Activated CD4-positive, alpha-beta T cell treated with anti-CD3 and anti-CD28 coated beads, Interleukin-2, amount 50 U/mL, for 16 hours (primary cell): ENCODE data around the gene LIF.
"Not testable (repeated sequence)": the region's sequence is repeated elsewhere in the genome, so short reads cannot be mapped to it uniquely, and the experiment has no call there.

Experiments used
- DNase-seq: peaks from one replicate; pipeline ENCODE4 v3.0.0-alpha.2; 2020

The LIF gene

DNA sequence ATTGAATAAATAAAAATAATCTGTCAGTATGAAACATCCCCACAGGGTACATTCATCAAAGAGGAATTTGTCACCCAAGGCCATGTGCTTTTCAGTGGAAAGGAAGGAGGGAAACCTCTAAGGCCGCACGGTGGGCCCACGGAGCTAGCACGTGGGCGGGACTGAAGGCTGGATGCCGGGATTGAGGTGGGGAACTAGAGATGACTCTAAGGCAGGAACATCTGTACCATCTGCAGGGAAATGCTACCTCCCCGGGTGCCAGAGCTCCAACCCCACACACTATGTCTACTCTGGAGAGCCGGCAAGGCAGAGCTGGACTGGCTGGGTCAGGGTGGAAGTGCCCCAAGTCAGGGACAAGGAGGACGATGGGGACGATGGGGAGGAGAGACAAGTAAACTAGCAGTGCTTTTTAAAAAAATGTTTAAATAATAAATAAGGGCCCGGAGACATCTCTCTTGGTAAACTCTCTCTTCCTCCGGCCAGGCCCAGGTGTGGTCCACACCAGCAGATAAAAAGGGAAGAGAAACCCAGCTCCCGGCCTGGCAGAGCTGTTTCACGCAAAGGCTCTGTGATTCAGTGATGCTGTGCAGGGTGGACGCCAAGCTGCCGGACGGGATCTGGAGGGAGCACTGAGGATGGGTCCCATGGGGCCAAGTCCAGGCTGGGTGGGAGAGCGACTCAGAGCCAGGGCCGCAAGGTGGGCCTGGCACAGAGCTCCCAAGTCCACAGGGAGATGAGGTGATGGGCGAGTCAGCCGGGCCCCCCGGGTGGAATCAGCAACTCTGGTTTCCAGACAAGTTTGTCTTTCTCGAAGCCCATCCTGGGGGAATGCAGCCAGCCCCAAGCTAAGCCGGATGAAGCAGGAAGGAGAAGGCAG lies 5.8 kb downstream of the LIF start:
- DNase-seq = peak; percentile 37

DNA sequence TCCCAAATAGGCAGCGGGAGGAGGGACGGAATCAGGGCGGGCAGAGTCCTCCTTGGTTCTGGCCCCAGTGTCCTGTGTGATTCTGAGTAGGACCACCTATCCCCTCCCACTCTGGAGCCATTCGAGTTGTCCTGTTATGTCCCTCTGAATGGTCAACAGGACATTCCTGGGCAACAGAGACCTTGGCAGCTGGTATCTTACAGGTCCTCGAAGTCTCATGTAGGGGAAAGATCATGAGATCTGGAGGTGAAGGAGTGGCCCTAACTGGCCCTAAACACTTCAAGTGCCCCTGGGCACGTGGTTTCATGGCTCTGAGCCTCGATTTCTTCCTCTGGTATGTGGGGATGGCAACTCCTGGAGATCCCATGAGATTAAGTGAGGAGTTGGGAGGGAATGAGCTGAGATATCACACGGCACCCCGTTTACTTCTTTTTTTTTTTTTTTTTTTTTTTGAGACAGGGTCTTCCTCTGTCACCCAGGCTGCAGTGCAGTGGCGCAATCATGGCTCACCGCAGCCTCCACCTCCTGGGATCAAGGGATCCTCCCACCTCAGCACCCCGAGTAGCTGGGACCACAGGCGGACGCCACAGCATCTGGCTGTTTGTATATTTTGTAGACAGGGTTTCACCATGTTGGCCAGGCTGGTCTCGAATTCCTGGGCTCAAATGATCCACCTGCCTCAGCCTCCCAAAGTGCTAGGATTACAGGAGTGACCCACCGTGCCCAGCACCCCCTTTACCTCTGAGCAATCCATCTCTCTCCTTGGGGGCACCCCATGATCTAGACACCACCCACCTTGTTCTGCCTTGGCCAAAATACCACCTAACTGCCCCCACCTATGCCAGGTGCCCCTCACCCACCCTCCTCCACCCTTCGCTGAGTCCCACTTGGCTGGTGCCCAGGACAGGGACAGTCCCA lies 6.8 kb downstream of the LIF start:
- peak; percentile 41 for DNase-seq

DNA sequence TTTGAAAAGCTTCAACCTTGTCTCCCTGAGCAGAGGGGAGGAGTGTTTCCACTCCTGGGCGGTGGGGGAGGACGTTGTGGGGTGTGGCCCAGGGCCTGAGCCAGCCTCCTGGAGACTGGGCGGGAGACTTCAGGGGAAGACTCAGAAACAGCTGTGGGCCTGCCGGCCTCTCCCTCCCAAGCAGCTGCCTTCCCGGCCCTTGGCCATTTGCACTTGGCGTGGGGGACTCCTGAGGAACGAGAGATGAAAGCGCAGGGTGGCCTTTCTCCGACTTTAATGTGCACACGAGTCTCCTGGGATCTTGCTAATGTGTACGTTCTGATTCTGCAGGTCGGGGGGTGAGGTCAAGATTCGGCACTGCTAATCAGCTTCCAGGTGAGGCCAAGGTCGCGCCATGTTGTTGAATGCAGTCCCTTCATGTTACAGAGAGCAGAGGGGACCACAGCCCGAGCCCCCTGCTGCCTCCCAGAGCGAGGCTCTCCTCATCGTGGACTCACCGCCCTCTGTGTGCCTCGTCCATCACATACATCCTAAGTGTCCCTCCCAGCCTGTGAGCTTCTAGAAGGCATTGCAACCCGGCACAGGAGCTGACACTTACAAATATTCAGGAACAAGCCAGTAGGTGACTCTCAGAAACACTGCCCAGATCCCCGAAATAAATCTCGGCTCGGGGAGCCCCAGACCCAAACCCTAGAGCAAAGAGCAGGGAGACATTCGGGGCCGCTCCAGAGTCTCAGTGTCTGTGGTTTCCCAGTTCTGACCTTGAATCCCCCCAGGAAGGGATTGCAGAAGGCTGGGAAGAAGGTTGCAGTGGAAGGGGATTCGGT lies 7.7 kb downstream of the LIF start:
- DNase-seq = peak; percentile 39

DNA sequence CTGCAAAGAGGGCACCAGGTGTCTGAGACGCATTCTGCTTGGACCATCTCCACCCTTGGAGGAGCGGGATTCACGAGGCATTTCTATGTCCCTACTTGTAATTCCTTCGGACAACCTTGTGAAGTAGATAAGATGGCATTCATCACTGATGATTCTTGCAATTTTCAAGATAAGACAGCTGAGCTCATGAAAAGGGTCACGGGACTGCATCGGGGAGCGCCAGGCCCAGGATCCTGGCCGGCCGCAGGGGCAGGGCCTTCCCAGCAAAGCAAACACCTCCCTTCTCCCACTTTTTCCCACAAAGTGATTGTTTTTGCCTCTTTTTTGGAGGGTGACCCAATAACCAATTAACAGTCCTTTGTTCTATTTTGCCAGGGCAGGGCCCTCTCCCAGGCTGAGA lies 8.4 kb downstream of the LIF start:
- DNase-seq = no peak

DNA sequence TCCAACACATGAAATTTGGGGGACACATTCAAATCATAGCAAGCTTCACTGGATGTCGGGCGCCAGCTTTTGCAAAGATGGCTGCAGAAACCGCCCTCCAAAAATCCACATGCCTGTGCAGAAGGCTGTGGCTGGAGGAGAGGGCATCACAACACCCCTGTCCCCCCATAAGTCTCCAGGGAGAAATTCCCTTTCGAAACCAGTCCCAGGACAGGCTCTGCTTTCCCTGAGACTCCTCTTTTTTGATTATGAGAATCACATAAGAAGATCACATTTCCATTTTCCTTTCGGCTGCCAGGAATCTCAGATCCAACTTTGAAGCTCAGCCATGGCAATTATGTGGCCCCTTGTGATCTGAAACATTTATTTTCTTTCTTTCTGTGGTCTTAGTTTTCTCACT lies 9.7 kb downstream of the LIF start:
- no peak for DNase-seq

DNA sequence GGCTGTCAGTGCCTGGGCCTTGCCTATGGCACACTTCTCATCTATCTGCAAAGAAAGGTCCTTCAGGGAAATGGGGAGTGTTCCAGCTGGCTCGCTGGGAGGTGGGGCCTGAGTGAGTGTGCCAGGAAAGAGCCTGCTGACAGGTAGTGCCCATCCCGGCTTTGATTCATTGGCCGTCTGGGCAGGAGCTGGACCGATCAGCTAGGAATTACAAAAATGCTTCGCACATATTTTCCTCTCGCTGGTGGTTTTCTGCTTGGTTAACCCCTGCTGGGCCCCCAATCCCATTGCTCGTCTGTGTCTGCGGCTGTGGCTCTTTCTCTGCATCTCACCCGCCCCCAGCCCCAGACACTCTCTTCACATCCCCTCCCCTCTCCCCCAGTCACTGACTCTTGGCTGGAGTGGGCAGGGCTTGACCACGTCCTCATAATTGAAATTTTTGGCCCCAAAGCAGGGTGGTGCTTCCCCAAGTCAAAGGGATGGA lies 10.8 kb downstream of the LIF start:
- no peak for DNase-seq

DNA sequence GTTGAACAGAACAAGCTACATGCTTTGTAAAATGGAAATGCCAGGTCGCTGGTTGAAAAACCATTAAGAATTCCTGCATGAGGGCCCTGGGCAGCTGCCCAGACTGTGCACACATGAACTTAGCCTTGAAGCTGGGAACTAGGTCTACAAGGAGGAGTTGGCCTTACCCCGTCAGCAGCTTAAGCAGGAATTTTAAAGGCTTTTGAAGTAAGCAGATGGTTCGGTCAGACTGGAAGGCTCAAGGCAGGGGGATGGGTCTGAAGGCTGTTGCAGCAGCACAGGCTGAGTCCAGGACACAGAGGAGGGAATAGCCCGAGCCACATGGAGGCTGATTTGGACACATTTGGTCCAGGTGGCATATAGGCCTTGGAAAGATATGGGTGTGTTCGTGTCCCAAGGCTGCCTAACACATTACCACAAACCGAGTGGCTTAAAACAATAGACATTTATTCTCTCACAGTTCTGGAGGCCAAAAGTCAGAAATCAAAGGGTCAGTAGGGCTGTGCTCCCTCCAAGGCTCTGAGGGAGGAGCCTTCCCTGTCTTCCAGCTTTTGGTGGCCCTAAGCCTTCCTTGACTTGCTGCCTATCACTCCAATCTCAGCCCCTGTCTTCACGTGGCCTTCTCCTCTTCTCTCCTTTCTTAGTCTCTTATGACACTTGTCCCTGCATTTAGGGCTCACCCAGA lies 11.6 kb downstream of the LIF start:
- no peak for DNase-seq

DNA sequence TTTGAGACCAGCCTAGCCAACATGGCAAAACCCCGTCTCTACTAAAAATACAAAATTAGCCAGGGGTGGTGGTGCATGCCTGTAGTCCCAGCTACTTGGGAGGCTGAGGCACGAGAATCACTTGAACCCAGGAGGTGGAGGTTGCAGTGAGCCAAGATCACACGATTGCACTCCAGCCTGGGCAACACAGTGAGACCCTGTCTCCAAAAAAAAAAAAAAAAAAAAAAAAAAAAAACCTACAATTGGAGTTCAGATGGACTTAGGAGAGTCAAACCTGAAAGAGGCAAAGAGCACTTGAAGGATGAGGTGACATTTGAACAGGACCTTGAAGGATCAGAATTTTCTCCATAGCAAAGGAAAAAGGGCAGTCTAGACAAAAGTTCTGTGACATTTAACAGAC lies 12.2 kb downstream of the LIF start:
- DNase-seq = not testable (repeated sequence)

DNA sequence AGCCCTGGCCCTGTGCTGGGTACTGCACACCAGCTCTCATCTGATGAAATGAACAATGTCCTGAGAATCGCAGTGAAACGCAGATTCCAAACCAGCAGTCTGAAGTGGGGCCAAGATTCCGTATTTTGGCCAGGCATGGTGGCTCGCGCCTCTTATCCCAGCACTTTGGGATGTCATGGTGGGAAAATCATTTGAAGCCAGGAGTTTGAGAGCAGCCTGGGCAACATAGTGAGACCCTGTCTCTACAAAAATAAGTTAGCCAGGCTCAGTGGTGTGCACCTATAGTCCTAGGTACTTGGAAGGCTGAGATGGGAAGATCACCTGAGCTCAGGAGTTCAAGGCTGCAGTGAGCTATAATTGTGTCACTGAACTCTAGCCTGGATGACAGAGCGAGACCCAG lies 13.0 kb downstream of the LIF start:
- DNase-seq = no peak

DNA sequence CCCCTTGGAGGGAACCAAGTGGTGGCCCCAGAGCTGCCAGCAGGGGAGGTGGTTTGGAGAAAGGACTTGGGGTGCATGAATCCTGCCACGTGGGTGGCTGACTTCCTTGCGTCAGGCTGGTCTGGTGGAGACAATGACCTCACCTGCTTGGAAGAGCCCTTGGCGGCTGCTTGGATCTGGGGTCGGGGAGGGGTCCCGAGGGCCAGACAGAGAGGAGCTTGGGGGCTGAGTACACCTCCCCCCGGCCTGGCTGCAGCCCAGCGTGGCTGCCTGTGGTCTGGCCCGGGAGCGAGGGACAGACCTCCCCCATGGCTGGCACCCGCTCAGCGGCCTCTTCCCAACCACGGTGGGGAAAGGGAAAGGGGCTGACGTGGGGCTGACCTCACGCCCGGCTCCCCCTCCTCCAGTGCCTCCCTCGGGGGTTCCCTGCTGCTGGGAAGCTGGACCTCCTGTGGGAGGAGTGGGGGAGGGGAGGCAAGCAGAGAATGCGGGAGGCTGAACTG lies 13.8 kb downstream of the LIF start:
- DNase-seq = no peak

DNA sequence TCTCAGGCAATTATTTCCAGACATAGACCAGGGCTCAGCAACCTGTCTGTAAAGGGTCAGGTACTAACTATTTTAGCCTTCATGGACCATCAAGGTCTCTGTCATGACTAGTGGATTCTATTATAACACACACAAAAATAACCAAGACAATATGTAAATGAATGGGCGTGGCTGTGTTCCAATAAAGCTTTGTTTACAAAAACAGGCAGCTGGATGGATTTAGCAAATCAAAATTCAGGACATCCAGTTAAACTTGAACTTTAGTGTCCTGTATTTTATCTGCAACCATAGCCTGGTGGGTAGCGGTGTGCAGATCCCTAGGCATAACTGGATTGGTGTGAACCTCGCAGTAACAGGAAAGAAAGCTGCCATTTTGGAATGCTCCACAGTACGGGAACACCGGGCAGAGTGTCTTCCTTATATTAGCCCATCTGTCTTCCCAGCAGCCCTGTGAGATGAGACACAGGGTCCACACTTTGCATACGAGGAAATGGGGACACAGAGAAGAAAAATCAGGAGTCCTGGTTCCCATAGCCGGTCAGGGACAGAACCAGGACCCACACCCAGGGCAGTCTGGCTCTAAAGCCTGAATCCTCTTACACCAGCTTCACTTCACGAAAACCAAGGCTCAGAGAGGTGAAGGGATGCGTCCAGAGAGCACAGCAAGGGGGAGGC lies 15.6 kb downstream of the LIF start:
- DNase-seq = no peak

DNA sequence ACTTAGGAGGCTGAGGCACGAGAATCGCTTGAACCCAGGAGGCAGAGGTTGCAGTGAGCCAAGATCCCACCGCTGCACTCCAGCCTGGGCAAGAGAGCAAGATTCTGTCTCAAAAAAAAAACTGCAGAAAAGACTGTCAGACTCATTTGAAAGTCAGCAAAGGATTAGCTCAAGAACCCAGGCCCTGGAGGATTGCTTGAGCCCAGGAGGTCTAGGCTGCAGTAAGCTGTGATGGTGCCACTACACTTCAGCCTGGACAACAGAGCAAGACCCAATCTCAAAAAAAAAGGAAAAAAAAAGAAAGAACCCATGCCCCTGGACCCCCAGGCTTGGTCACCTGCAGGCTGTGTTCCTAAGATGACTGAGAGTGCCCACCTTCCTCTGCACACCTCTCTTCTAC lies 16.2 kb downstream of the LIF start:
- DNase-seq = no peak

DNA sequence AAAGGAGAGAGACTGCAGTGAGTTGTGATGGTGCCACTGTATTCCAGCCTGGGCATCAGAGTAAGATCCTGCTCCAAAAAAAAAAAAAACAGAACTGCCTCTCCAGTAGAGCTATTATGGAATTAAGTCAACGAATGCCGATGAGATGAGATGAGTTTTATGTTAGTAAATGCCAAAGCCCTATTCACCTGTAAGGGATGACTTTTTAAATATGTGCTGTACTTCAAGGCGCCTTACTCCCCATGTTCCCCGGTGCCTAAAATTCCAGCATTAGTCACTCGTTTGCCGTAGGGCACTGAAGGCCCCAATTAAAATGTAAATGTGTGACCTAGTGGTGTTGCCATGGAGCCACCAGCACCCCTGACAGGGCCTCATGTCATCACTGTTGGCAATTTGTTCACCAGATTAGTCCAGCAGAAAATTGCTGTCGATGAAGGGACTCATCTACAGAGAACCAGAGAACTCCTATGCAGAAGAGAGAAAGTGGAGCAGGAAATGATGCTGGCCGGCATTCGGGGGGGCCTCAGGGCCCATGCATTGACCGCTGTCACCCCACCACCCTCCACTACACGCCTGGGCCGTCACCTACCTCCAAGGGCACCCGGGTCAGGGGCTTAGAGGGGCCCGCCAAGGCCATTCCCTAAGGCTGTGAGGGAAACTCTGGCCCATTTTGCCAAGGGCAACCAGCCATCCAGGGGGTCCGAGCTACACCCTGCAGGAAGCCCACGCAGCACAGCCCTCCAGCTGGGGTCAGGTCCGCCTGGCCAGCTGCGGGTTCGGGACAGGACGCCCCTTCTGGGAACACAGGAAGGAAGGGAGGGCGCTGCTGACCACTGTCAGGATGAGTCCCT lies 17.8 kb downstream of the LIF start:
- no peak for DNase-seq

DNA sequence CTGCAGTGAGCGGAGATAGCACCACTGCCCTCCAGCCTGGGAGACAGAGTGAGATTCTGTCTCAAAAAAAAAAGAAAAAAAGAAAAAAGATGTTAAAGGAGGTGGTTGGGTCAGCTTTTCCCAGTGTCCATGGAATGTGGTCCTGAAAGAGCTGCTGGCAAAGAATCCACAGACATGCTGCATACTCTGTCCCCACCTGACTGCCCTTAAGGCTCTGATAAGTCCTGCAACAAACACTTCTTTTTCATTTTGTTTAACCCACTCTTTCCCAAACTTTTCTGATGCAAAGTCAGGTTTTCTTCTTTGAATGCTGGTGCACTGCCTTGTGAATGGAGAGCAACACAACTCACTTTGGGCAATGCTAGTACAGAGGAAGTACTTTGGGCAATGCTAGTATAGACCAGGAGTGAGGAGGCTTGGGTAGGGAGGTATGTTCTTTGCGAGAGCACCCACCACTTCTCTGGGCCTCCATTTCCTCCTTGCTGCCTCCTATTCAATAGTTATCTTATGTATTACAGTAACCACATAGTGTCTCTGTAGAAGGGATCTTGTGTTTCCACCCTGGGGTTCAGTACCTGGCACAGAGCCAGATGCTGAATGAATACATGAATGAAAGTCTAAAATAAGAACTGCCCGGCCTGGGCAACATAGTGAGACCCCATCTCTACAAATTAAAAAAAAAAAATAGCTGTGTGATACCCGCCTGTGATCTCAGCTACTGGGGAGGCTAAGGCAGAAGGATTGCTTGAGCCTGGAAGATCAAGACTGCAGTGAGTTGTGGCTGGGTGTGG lies 18.9 kb downstream of the LIF start:
- no peak for DNase-seq

DNA sequence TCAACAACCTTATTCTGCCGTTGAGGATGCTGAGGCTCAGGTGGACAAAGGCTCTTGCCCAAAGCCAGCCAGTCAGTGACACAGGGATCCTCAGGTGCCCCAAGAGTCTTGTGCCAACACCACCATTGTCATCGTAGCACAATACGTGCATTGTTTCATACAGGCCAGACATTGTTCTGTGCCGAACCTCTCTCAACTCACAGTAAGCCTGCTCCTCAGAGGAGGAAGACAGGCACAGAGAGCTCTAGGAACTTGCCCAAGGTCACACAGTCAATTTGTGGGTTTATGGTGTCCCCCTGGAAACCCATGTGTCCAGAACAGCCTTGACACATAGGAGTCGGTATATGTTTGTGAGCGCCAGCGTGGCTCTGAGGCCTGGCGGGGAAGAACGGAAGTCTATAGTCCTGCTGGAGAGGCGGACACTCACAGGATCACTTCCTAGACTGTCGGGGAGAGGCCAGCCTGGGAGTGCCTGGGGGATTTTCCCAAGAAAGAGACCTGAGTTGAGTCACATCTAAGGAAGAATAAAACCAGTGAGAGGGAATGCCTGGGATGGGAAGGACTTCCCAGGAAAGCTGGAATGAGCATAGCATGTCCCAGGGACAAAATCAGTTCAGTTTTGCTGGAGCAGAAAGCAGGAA lies 20.2 kb downstream of the LIF start:
- no peak for DNase-seq

DNA sequence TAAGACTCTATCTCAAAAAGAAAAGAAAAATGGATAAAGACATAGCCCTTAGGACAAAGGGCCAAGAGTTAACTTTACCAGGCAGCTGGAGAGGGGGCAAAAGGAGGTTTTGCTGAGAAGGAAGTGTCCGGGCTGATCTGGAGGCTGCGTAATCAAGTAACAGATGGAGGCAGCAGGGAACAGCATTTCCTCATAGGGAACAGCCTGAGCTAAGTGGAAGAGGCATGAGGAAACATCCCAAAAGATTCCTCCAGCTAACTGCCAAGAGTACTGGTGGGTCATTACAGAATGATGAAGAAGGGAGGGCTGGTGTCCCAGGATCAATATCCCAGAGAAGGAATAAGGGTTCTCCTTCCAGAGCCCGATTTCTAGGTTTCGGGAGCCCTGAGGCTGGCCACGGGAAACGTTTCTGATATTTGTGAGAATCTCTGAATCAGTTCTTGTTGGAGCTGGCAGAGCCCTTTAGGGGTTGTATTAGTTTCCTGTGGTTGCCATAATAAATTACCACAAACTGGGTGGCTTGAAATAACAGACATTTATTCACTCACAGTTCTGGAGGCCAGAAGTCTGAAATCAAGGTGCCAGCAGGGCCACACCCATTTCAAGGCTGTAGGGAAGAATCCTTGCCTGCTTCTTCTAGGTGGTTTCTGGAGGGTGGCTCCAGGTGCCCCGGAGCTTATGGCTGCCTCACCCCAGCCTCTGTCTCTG lies 21.2 kb downstream of the LIF start:
- DNase-seq = no peak

DNA sequence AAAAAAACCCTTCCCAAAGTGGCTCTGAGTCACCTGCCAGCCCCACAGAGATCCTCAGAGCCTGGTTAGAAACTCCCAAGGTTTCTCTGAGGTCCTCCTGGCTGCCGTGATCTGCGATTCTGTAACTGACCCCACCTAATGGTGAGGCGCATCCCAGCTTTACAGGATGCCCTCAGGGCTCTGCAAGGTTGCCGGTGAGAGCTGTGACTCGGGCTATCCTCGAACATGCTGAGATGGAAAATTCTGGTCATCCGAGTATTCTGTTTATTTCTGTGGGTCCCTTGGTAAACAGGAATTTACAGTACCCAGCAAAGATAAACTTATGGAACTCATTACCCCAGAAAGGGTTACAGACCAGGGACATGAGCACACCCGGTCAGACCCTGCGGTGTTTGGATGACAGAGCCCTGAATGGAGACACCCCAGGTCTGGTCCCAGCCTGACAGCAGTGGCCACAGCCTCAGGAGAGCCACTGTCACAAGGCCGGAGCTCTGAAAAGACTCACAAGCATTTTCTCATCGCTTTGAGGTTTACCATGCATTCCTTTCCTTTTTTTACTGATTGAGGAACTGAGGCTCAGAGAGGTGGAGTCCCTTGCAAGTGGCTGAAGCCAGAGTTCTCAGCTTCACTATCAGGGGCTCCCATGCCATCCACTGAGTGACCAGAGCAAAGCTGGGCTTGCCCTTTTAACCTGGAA lies 22.2 kb downstream of the LIF start:
- DNase-seq = no peak

DNA sequence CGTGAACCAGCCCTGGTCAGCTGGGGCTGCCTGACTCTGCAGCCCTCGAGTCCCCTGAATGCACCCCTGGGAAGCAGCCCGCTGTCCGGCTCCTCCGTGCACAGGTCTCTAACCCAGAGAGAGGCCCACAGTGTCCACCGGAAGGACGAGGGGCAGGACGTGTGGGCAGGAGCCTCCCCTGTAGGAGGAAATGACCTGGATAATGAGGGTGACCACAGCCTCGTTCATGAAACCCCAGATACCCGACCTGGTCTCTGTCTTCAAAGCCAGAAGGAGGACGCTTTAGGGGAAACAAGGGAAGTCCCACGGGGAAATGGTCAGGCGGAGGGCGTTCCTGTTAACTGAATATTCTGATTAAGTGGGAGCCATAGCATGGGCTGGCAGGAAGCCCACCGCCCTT lies 23.3 kb downstream of the LIF start:
- no peak for DNase-seq
